SU-DHL-6 (cell line): Measurements from ENCODE around the gene KYNU.
"Not testable (repeated sequence)": the region's sequence is repeated elsewhere in the genome, so short reads cannot be mapped to it uniquely, and the experiment has no call there.

Experiments
- H2AFZ ChIP-seq: fragments of 200-600 bp; sonication (generic); 2 replicates; pipeline ENCODE4 v1.6.1; 2014; ENCODE audit warnings: low read depth, mild to moderate bottlenecking, moderate library complexity, mixed read lengths, antibody characterized with exemption, low read length; ENCODE audit not compliant: severe bottlenecking
- H3F3A ChIP-seq: fragments of 200-600 bp; shearing (Covaris generic); 2 replicates; pipeline ENCODE4 v1.6.0; 2016; ENCODE audit warnings: antibody characterized with exemption, mild to moderate bottlenecking; ENCODE audit not compliant: insufficient read depth
- H3K27ac ChIP-seq: fragments of 200-600 bp; sonication (generic); 2 replicates; pipeline ENCODE4 v1.5.1; 2016; ENCODE audit warnings: low read depth, mild to moderate bottlenecking, low read length, moderate library complexity, mixed read lengths
- H3K27me3 ChIP-seq: fragments of 200-600 bp; sonication (generic), shearing (Covaris generic); 2 replicates; pipeline ENCODE4 v1.6.0; 2014; ENCODE audit warnings: mild to moderate bottlenecking, low read length
- H3K36me3 ChIP-seq: fragments of 200-600 bp; sonication (generic); 2 replicates; pipeline ENCODE4 v1.6.1; 2014; ENCODE audit warnings: mild to moderate bottlenecking, low read length, mixed read lengths
- H3K4me2 ChIP-seq: fragments of 300-600, 200-600 bp; shearing (Covaris generic), sonication (generic); 2 replicates; pipeline ENCODE4 v1.6.0; 2014; ENCODE audit warnings: low read length, low read depth, mild to moderate bottlenecking; ENCODE audit not compliant: poor library complexity, severe bottlenecking
- H3K4me3 ChIP-seq: fragments of 200-600 bp; sonication (generic); 2 replicates; pipeline ENCODE4 v1.5.1; 2014; ENCODE audit warnings: antibody characterized with exemption, low read length, mild to moderate bottlenecking, mixed read lengths; ENCODE audit not compliant: insufficient read depth, poor library complexity, severe bottlenecking
- H3K79me2 ChIP-seq: fragments of 200-600 bp; sonication (generic); 2 replicates; pipeline ENCODE4 v1.6.1; 2014; ENCODE audit warnings: mild to moderate bottlenecking, low read length, moderate library complexity; ENCODE audit not compliant: insufficient read depth
- H3K9ac ChIP-seq: fragments of 200-600 bp; sonication (generic); 2 replicates; pipeline ENCODE4 v1.7.0; 2014; ENCODE audit warnings: mild to moderate bottlenecking, low read length
- H3K9me2 ChIP-seq: fragments of 200-600 bp; sonication (generic); replicated peaks from 2 replicates; pipeline ENCODE4 v1.6.1; 2014; ENCODE audit warnings: low read length; ENCODE audit not compliant: insufficient read depth
- H3K9me3 ChIP-seq: fragments of 200-600 bp; sonication (generic); 2 replicates; pipeline ENCODE4 v1.6.1; 2014; ENCODE audit warnings: low read length, mixed read lengths; ENCODE audit not compliant: insufficient read depth
- H4K20me1 ChIP-seq: fragments of 200-600 bp; sonication (generic); 2 replicates; pipeline ENCODE4 v1.6.1; 2014; ENCODE audit warnings: low read depth, mild to moderate bottlenecking, antibody characterized with exemption, low read length, moderate library complexity, mixed read lengths
- CTCF ChIP-seq: fragments of 200-600 bp; sonication (generic); IDR thresholded peaks from one replicate; pipeline ENCODE4 v1.5.1; 2017; ENCODE audit warnings: antibody characterized with exemption, mild to moderate bottlenecking, low read length, moderate library complexity; ENCODE audit not compliant: insufficient read depth, poor library complexity, severe bottlenecking
- EZH2phosphoT487 ChIP-seq: fragments of 200-600 bp; sonication (generic), shearing (Covaris generic); conservative IDR thresholded peaks from 2 replicates; pipeline ENCODE4 v1.6.1; 2018; ENCODE audit warnings: mild to moderate bottlenecking, antibody characterized with exemption, low read length, moderate library complexity, mixed read lengths

Gene KYNU

GRCh38 chr2:142862847-142863246 is 14.6 kb upstream of the KYNU start:
- no peak overlapping the region for H3K9ac ChIP-seq
- no peak for TF ChIP-seq CTCF
- no peak for TF ChIP-seq EZH2phosphoT487

GRCh38 chr2:142863485-142863961 is 13.9 kb upstream of the KYNU start:
- no peak overlapping the region for H3K9ac ChIP-seq
- H3K9me2 ChIP-seq = no peaks in the 10 kb centered on the region
- H3K9me3 ChIP-seq = no peaks in the 10 kb centered on the region
- H3F3A ChIP-seq = peaks cover 25% of the 10 kb centered on the region
- H4K20me1 ChIP-seq = no peaks in the 10 kb centered on the region
- no peak overlapping the region for H3K4me3 ChIP-seq
- H3K27me3 ChIP-seq = no peaks in the 10 kb centered on the region
- peaks cover 33% of the 10 kb centered on the region for H3K79me2 ChIP-seq
- no peak overlapping the region for H2AFZ ChIP-seq
- no peak overlapping the region for H3K27ac ChIP-seq
- peaks cover 50% of the 10 kb centered on the region for H3K36me3 ChIP-seq
- no peak overlapping the region for H3K4me2 ChIP-seq
- TF ChIP-seq EZH2phosphoT487 = no peak
- no peak for TF ChIP-seq CTCF

More at GRCh38 chr2:142862847-142863246, 14.6 kb upstream of the KYNU start:
- Histone ChIP-seq H3K36me3 (peaks cover 56% of the 10 kb centered on the region), H4K20me1 (no peaks in the 10 kb centered on the region), H3F3A (peaks cover 21% of the 10 kb centered on the region), H2AFZ (no peak overlapping the region), H3K4me3 (no peak overlapping the region), H3K9me3 (no peaks in the 10 kb centered on the region), H3K27ac (no peak overlapping the region), H3K79me2 (peaks cover 35% of the 10 kb centered on the region), H3K4me2 (no peak overlapping the region), H3K27me3 (no peaks in the 10 kb centered on the region), H3K9me2 (no peaks in the 10 kb centered on the region)

GRCh38 chr2:142864605-142865004 is 12.9 kb upstream of the KYNU start:
- not testable (repeated sequence) for H3K9ac ChIP-seq, H3K27ac ChIP-seq, H2AFZ ChIP-seq, H4K20me1 ChIP-seq, H3K4me3 ChIP-seq, H3K4me2 ChIP-seq, H3K9me2 ChIP-seq, H3K27me3 ChIP-seq, H3K9me3 ChIP-seq
- Histone ChIP-seq H3F3A (peaks cover 27% of the 10 kb centered on the region), H3K36me3 (peaks cover 50% of the 10 kb centered on the region), H3K79me2 (peaks cover 43% of the 10 kb centered on the region)

GRCh38 chr2:142865924-142866323 is 11.5 kb upstream of the KYNU start:
- Histone ChIP-seq H2AFZ (peak overlapping the region; percentile 18), H3K27ac (peak overlapping the region; percentile 89), H3K9me2 (no peaks in the 10 kb centered on the region), H3K9ac (peak overlapping the region; percentile 49), H3K9me3 (no peaks in the 10 kb centered on the region), H3K4me2 (peak overlapping the region; percentile 100), H3K36me3 (peaks cover 40% of the 10 kb centered on the region), H3K27me3 (no peaks in the 10 kb centered on the region), H4K20me1 (no peaks in the 10 kb centered on the region), H3F3A (peaks cover 34% of the 10 kb centered on the region), H3K4me3 (peak overlapping the region; percentile 46), H3K79me2 (peaks cover 43% of the 10 kb centered on the region)
- TF ChIP-seq CTCF (no peak), EZH2phosphoT487 (no peak)
